ENCODE measurements around the gene NOX3.
"Not testable (repeated sequence)": the region's sequence is repeated elsewhere in the genome, so short reads cannot be mapped to it uniquely, and the experiment has no call there.

Gene NOX3

GRCh38 chr6:155466539-155466938, 10.9 kb upstream of the NOX3 start:
- no peak for DNase-seq

DNA sequence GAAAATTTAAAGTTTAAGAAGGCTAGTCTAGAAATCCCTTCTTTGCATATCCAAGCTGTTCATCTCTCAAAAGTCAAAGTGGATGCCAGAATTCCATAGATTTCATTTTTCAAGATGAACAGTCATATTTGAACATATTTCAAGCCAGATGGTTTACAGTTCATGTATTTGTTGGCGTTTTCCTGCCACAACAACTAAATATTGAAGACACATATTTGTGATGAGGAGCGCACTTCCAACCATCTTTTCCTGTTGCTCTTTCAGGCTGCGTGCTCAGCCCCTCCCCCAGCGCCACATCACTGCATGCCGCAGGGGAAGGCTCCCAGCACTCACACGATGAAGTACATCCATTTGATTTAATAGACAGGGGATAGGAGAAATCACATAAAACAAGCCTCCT, 5.9 kb upstream of the NOX3 start:
- DNase-seq = no peak

GRCh38 chr6:155454471-155454870, 1.2 kb downstream of the NOX3 start:
- DNase-seq = no peak

- no peak for DNase-seq
Measured at GRCh38 chr6:155454008-155454407, 1.6 kb downstream of the NOX3 start.

DNA sequence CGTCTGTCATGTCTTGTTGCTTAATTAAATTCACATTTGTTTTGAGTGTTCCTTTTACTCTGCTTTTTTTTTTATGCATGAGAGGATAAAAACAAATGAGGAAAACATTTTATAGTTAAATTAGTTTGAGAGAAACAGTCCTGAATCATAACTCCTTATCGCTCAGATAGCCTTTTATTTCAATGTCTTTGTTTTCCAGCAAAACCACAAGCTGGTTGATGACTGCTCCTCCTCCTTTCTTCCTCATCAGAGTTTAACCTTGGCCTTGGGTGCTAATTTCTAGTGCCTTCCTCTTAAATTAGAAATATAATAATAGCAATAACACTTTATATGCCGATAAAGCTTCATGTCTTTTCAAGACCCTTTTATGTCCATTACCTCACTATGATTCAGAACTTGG, 3.1 kb downstream of the NOX3 start:
- no peak for DNase-seq

GRCh38 chr6:155451530-155451929, 4.1 kb downstream of the NOX3 start:
- DNase-seq = not testable (repeated sequence)

- peak in 1 of 3 experiments; percentile 65 for DNase-seq
Measured at GRCh38 chr6:155450240-155450581, 5.4 kb downstream of the NOX3 start.

DNA sequence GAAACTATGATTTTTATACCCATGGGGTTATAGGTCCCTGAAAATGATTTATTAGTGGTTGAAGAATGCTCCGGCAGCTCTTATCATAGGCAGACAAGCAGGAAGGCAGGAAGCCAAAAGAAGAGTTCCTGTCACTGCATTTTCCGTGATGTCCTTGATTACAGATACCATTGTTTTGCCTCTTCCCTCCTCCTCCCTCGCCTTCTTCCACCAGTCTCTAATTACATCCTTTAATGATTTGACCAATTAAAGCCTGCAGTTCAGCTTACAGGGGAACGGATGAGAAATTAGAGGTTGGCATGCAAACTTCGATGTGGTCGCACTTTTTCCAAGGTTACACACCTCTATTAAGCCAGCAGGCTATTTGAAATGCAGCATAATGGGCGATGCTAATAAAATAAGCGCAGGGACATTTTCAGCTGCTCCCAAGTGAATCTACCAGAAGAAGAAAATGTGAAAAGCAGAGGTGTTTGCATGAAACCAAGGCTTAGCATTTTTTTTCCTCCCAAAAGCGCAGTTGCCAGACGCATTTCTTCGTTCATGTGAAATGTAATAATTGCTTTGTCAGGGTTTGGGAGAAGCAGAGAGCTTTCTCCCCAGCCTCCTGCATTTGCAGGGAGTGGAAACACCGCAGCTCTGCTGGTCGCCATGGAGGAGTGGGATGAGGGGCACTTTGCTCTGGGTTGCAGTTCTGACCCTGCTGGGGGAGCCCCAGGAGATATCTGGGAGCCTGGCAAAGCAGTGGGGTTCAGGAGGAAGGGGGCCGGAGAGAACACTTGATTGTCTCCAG, 6.0 kb downstream of the NOX3 start:
- peak in 2 of 3 experiments; percentile 81 to 90 for DNase-seq

- DNase-seq = peak in 2 of 3 experiments; percentile 81 to 90
Measured at GRCh38 chr6:155448668-155449449, 6.8 kb downstream of the NOX3 start.

DNA sequence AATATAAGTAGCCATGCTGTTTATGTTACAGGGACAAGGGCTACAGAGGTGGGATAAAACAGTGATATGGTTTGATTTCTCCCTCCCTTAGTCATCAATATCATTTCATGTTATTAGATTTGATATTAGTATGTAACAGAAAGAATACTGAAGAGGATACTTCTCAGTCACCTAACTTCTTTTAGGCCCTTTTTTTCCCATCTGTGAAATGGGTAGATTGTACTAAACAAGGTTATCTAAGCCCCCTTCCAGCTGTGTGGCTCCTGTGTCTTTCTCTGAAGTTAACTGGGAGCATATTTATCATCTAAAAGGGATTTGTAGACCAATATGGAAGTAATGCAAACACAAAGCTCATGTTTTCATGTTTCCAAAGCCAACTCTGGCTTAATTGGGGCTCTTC, 7.7 kb downstream of the NOX3 start:
- no peak for DNase-seq

DNA sequence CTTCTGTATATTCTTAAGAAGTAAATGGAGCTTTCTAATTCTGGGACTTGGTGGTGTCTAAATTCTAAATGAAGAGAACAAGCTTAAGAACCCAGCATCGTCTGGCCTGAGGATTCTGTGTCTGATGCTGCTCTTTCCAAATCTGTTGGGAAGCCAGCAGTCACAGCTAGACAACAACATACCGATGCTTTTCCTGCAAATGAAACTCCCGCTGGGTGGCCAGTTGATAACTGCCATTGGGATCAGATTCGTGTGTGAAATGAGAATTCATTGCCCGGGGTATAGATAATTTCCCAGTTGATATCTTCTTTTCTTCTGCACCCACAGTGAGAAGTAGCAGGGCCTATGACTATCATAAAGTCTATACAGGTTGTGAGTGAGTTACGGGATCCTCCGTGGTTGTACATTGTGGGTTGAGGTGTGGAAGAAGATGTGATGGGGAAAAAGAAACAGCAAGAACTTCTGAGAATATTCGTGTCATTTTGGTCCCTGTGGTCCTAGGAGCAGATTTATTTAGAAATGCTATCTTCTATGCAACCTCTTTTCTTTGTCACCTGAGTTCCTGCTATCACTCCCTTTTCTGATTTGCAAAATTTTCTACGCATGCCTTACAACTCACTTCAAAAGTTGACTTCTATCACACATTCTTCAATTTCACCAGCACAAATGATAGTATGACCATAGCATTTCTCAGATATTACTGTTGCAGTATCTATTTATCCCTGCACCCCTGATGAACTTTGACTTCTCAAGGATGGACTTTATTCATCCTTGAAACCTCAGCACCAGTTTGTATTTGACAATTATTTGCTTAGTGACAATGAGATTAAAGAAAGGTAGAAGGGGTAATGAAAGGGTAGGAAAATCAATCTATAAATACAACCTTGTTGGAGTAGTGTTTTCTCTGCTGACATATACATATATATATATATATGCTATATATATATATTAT, 10.4 kb downstream of the NOX3 start:
- no peak for DNase-seq

- DNase-seq = no peak
Measured at GRCh38 chr6:155444120-155444917, 11.3 kb downstream of the NOX3 start.

GRCh38 chr6:155443168-155443567, 12.5 kb downstream of the NOX3 start:
- DNase-seq = no peak

DNA sequence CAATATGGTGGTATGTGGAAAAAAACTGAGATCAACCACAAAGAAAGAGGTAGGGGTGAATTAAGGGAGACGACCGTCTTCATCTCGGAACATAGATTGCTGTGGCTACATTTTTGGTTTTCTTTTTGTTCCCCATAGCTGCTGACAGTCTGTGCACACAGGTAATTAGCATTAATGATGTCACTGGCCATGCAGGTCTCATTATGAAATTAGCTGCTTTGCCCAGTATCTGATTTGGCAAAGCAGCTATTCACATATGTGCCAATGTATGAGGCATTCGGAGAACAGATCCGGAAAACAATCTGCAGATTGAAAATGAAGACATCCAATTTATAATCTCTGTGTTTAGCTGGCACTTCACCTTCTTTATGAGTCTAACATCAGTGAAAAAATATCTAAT, 13.1 kb downstream of the NOX3 start:
- no peak for DNase-seq

- DNase-seq = no peak
Measured at GRCh38 chr6:155441112-155441465, 14.6 kb downstream of the NOX3 start.

DNA sequence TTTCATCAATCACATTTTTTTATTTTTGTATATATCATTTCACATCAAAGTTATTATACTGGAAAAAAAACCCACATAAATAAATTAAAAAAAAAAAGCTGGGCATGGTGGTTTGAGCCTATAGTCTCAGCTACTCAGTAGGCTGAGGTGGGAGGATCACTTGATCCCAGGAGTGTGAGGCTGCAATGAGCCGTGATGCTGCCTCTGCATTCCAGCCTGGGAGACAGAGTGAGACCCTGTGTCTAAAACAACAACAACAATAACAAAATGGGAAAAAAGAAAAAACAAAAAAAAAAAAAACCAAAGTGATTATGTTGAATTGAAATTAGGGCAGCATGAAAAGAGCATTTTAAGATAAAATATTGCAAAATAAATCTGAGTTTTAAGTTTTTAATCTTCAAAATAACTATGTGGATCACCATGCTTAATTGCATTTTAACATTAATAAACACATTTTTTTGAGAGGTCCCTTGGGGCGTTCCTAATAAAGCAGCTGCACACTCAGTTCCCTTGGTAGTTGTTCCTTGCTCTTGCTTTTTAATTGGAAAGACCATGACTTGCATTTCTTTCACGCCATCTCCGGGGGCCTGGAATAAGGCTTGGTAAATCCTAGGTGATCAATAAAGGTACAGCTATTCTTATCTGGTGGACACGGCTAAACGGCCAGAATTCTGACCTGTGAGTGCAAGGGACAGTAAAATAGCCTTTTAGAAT, 15.1 kb downstream of the NOX3 start:
- DNase-seq = peak in 1 of 3 experiments; percentile 20

- no peak for DNase-seq
Measured at GRCh38 chr6:155439376-155439775, 16.3 kb downstream of the NOX3 start.

DNA sequence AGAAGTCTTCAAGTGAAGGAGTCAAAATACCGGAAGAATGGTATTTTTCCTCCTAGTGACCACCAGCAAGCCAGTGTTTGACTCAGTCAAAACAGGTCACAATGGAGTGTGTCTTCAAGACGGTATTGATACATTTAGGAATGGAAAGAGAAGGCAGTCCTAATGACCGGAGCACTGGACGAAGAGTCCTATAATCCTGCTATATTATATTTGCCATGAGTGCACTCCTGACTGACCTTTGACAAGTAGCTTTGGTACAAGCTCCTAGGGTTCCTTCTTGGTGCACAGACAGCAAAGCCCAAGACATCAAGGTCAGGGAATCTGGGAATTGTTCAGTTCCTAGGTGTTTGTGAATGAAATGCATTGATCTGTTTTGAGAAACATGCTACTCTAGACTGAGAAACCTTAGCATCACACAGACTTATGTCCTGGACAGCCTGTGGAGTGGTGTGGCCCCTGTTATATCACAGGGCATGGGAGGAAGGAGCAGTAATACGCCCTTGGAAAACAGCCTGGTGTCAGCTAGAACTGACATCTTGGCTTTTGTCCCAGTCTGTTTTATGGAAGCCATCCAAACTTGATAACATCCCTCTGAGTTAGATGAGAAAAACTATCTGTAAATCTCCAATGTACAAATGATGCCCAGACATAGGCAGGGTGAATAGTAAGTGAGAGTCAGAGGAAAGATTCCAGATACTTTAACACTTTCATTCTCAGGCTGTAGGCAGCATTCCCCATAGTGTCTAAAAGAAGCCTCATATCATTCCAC, 18.5 kb downstream of the NOX3 start:
- no peak for DNase-seq

GRCh38 chr6:155434829-155435423, 20.7 kb downstream of the NOX3 start:
- DNase-seq = no peak

GRCh38 chr6:155434096-155434495, 21.5 kb downstream of the NOX3 start:
- no peak for DNase-seq

DNA sequence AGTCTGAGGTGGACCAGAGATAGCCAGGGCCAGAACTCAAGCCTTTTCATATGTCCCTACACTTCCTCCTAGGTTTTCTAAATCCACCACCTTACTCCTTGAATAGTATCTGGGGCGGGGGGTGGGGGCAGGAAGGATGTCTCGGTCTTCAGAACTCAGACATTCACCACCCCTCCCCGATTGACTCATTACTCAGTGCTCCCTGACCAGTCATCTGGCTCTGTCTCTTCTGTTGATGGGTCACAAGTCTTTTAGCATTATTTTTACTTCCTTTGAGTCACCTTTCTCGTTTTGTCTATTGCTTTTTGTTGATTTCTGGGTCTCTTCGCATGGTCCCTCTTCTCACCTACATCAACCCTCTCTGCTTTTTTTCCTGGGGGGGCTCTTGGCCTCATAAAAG, 23.3 kb downstream of the NOX3 start:
- no peak for DNase-seq

Data from NCI-H1417 (cell line).